Stimulated activated naive B cell treated with anti-CD40 and anti-IgM and Interleukin-4, amounts not matched to agents 10 μg/mL and 1 μg/mL and 100 μg/mL, for 72 hours (primary cell): ENCODE data around the gene LAMA5.

Experiments
- ATAC-seq, 2 donors: fragments of 150-1000 bp; cut with Tn5 transposase; replicated peaks; 2 replicates each; pipeline ENCODE4 v1.10.0; 2021; ENCODE audit warnings: moderate library complexity in 1 of 2
- DNase-seq: peaks from one replicate; pipeline ENCODE4 v3.0.0; 2021
- H3K27ac Mint-ChIP-seq: one replicate; pipeline ENCODE4 v1.8.0; 2022; ENCODE audit warnings: mild to moderate bottlenecking, mixed read lengths
- H3K27me3 Mint-ChIP-seq, 2 donors: one replicate each; pipeline ENCODE4 v1.8.0; 2022; ENCODE audit warnings: mixed read lengths in 2 of 2
- H3K36me3 Mint-ChIP-seq, 2 donors: one replicate each; pipeline ENCODE4 v1.8.0; 2022; ENCODE audit warnings: mixed read lengths in 2 of 2, mild to moderate bottlenecking in 1 of 2
- H3K4me1 Mint-ChIP-seq, 2 donors: one replicate each; pipeline ENCODE4 v1.8.0; 2022; ENCODE audit warnings: mixed read lengths in 2 of 2, mild to moderate bottlenecking in 1 of 2
- H3K4me3 Mint-ChIP-seq, 2 donors: one replicate each; pipeline ENCODE4 v1.8.0; 2022; ENCODE audit warnings: mild to moderate bottlenecking in 2 of 2, mixed read lengths in 2 of 2, moderate library complexity in 1 of 2
- H3K9me3 Mint-ChIP-seq, 2 donors: one replicate each; pipeline ENCODE4 v1.8.0; 2022; ENCODE audit warnings: mixed read lengths in 2 of 2, mild to moderate bottlenecking in 1 of 2

LAMA5 gene

DNA sequence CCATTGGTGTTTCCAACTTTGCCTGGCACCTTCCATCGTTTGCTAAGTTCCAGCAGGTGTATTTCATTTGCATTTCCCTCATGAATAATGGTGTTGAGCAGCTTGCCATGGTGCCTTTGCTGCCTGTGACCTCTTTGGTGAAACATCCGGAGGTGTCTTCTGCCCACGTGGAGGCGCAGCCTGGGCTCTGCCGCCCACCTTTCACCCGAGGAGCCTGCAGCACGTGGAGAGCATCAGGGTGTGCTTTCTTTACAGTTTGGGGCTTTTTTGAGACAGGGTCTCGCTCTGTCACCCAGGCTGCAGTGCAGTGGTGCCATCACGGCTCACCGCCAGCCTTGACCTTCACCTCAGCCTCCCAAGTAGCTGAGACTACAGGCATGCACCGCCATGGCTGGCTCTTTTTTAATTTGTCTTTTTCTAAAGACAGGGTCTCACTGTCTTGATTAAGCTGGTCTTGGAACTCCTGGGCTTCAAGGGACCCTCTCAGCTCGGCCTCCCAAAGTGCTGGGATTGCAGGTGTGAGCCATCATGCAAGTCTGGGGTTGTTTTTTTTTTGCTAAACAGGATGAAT is 67.4 kb downstream of the LAMA5 start:
- no peak overlapping the region for H3K4me3 Mint-ChIP-seq
- peaks cover 13 to 31% of the 10 kb centered on the region in 2 donors for H3K4me1 Mint-ChIP-seq
- H3K27me3 Mint-ChIP-seq, result no peaks in the 10 kb centered on the region
- DNase-seq (no peak), ATAC-seq (no peak)
- peaks cover 10 to 21% of the 10 kb centered on the region in 2 donors for H3K36me3 Mint-ChIP-seq
- no peak overlapping the region for H3K27ac Mint-ChIP-seq
- no peaks in the 10 kb centered on the region for H3K9me3 Mint-ChIP-seq

DNA sequence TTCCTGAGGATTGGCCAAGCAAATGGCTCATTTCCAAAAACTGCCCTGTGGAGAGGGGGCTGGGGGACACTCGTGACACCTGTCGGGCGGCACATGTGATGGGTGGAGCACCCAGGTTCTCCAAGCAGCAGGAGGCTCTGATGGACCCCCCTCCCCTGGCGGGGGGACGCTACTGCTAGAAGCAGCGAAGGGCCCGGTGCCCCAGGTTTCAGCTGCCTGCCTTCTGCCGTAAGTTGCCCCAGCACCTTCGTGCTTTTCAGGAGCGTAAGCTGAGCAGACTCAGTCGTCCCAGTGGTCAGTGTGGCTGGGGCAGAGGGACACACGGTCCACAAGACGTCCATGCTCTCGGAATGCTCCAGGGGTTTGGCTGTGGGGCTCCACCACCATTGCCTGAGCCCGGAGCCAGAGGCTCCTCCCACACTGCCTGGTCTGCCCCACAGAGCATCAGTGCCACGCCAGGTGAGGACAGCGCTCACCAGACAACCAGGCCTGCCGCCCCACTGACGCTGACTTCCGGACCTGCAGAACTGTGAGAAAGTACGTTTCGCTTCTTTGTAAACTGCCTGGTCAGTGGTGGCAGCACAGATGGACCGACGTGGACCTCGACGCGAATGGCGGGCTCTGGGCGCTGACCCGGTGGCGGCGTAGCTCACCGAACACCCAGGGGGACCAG is 68.4 kb downstream of the LAMA5 start:
- Mint-ChIP-seq H3K4me1 (peaks cover 8 to 21% of the 10 kb centered on the region in 2 donors), H3K27me3 (no peaks in the 10 kb centered on the region), H3K4me3 (no peak overlapping the region), H3K36me3 (peaks cover 6 to 21% of the 10 kb centered on the region in 2 donors), H3K27ac (no peak overlapping the region), H3K9me3 (no peaks in the 10 kb centered on the region)
- DNase-seq, result no peak
- no peak for ATAC-seq

DNA sequence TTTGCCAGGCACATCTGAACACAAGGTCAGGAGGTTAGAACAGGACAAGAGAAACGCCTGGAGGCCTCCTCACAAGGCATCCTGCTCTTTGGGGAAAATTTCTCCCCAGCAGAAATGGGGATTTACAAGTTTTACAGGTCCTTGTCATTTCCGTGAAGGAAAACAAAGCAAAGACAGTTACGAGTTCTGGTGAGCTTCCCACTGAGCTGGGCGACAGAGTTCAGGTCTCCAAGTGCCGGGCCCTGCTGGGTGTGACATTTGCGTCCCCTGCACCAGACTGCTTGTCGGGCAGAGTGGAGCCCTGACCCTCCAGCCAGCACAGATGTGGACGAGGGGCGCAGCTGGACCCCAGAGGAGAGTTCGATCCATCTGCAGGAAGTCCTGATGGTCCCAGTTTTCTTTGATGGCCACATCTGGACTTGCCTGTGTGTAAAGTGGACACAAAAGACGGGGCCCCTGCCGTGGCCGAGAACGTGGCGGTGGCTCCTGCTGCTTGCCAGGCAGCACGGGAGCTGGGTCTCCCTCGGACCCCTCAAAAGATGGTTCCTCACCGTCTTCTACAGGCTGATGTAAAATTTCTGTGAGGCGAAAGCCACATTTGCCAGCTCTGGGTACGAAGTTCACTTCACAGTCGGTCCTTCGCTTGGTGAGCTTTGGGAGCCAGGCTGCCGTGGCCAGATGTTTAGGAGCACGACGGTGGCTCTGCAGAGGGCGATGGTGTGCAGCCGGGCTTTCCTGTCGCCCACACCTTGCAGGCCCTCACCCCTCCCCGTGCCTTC is 69.5 kb downstream of the LAMA5 start:
- no peak for ATAC-seq
- no peak overlapping the region for H3K27ac Mint-ChIP-seq
- H3K36me3 Mint-ChIP-seq, result peaks cover 5 to 17% of the 10 kb centered on the region in 2 donors

DNA sequence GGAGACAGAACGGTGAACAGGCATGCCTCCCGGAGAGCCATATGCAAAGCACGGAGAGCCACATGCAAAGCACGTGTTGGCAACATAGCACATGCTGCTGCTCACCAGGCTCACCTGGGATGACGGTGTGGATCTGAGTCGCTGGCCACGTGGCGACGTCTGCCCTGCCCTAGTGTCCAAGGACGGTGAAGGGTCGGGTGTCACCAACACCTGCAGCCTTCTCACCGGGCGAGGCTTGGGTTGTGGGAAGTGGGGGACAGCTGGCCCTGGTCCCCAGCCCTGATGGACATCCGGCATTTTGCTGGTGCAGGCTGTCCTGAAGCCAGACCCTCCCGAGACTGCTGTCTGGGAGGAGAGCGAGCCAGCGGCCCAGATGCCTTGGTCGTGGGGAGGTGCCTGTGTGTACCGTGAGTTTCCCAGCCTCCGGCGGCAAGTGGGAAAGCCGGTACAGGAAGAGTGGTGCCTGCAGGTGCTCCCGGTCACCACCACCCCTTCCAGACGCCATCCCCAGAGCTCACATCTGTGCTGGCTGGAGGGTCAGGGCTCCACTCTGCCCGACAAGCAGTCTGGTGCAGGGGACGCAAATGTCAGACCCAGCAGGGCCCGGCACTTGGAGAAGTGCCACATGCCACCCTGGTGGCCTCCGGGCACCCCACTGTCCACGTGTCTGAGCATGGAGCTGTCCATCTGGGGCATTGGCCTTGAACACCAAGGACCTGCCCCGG is 70.2 kb downstream of the LAMA5 start:
- DNase-seq (no peak), ATAC-seq (no peak)
- no peak overlapping the region for H3K4me3 Mint-ChIP-seq
- H3K27ac Mint-ChIP-seq, result no peak overlapping the region
- no peaks in the 10 kb centered on the region for H3K9me3 Mint-ChIP-seq
- H3K27me3 Mint-ChIP-seq, result no peaks in the 10 kb centered on the region
- peaks cover 5 to 21% of the 10 kb centered on the region in 2 donors for H3K36me3 Mint-ChIP-seq
- H3K4me1 Mint-ChIP-seq, result peaks cover 10 to 13% of the 10 kb centered on the region in 2 donors

More for the DNA sequence above, 69.5 kb downstream of the LAMA5 start:
- Mint-ChIP-seq H3K4me3 (no peak overlapping the region), H3K9me3 (no peaks in the 10 kb centered on the region), H3K4me1 (peaks cover 8 to 17% of the 10 kb centered on the region in 2 donors), H3K27me3 (no peaks in the 10 kb centered on the region)
- DNase-seq, result no peak

DNA sequence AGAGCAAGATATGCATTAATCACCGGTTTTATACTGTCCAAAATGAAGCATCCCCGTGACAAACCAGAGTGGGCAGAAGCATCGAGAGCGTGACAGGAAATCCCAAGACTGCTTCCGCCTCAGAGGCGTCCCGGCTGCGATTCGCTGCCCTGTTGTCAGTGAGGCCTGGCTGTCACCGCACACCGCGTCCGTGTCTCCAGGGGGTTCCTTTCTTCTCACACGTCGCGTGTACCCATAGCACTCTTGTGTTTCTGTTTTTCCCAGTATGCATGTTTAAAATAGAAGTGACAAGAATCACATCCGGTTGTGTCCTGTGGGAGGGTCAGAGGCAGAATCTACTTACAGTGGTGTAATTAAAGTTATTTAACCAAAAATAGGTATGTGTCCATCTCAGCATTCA is 72.6 kb downstream of the LAMA5 start:
- DNase-seq (no peak), ATAC-seq (peak; percentile 45 to 73)
- no peaks in the 10 kb centered on the region for H3K9me3 Mint-ChIP-seq
- no peak overlapping the region for H3K4me3 Mint-ChIP-seq
- H3K27me3 Mint-ChIP-seq, result no peaks in the 10 kb centered on the region
- H3K4me1 Mint-ChIP-seq, result peaks cover 4 to 9% of the 10 kb centered on the region in 2 donors
- peaks cover 13 to 29% of the 10 kb centered on the region in 2 donors for H3K36me3 Mint-ChIP-seq
- peak overlapping the region; percentile 7 for H3K27ac Mint-ChIP-seq

DNA sequence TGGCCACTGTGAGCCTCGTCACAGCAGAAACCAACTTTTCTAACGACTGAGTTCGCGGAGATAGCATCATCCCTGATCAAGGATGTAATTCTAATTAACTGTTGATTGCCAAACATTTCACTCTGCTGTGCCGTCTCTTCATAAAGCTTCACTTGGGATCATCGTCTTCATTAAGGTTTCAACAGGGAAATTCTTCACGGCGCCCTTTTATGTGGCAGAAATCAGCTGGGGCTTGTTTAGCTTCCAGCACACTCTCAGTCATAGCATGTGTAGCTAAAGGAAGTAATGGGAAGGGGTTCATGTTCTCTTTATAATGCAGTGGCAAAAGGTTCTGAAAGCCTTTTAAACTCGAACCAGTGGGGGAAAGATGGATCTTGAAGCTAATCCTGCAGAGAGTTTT is 73.2 kb downstream of the LAMA5 start:
- no peak for DNase-seq
- no peak for ATAC-seq
- Mint-ChIP-seq H3K27ac (peak overlapping the region; percentile 25), H3K9me3 (no peaks in the 10 kb centered on the region), H3K4me3 (no peak overlapping the region), H3K27me3 (no peaks in the 10 kb centered on the region), H3K36me3 (peaks cover 13 to 32% of the 10 kb centered on the region in 2 donors), H3K4me1 (peaks cover 4 to 9% of the 10 kb centered on the region in 2 donors)

DNA sequence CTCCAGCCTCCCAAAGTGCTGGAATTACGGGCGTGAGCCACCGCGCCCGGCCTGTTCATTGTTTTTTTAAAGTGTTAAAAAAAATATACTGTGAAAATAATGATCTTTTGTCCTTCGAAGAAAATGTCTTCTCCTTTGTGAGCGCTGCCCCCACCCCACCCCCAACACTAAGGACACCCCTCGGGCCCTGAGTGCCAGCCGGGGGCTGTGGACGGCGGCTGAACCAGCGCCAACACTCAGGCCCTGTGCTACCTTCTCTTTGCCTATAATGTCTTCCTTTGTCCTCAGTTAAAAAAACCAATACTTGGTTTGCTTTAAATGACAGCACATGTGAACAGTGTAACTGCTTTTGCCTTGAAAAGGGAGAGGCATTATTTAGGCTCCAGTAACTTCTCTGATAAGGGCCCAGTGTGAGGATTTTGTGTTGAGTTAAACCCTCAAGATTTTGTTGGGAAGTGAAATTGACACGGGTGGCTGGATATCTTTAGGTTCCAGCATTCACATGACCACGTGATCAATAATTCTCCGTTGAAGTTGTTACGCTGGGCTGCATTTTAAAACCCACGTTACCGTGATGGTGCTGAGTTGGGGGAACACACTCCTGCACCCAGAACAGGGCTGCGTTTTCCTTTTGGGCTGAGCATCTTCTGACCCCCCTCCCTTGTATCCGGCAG is 73.9 kb downstream of the LAMA5 start:
- no peaks in the 10 kb centered on the region for H3K9me3 Mint-ChIP-seq
- no peaks in the 10 kb centered on the region for H3K27me3 Mint-ChIP-seq
- peaks cover 4 to 9% of the 10 kb centered on the region in 2 donors for H3K4me1 Mint-ChIP-seq
- H3K4me3 Mint-ChIP-seq, result no peak overlapping the region
- no peak for DNase-seq
- no peak for ATAC-seq
- H3K27ac Mint-ChIP-seq, result peak overlapping the region; percentile 77
- H3K36me3 Mint-ChIP-seq, result peaks cover 18 to 37% of the 10 kb centered on the region in 2 donors

DNA sequence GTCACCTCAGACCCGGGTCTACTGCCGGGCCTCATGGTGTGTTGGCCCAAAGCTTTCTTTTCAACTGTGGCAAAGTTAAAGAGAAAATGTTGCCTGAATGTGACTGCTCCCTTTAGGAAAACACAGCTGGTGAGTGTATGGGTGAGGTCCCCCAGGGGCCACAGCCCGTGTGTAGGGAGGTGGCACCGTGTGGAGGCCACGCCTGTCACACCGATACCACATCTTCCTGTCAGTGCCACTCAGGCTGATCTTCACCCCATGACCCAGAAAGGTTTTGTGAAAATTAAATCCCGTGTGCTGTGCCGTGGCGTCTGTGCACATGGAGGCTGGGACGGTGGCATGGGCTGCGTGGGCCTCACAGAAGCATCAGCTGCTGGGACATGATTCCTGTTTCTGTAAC is 75.0 kb downstream of the LAMA5 start:
- no peak overlapping the region for H3K4me3 Mint-ChIP-seq
- H3K36me3 Mint-ChIP-seq, result peaks cover 18 to 43% of the 10 kb centered on the region in 2 donors
- DNase-seq (no peak), ATAC-seq (peak in 1 of 2 donors; percentile 47)
- no peaks in the 10 kb centered on the region for H3K27me3 Mint-ChIP-seq
- peak overlapping the region; percentile 69 for H3K27ac Mint-ChIP-seq
- H3K9me3 Mint-ChIP-seq, result no peaks in the 10 kb centered on the region
- H3K4me1 Mint-ChIP-seq, result peaks cover 4 to 9% of the 10 kb centered on the region in 2 donors

DNA sequence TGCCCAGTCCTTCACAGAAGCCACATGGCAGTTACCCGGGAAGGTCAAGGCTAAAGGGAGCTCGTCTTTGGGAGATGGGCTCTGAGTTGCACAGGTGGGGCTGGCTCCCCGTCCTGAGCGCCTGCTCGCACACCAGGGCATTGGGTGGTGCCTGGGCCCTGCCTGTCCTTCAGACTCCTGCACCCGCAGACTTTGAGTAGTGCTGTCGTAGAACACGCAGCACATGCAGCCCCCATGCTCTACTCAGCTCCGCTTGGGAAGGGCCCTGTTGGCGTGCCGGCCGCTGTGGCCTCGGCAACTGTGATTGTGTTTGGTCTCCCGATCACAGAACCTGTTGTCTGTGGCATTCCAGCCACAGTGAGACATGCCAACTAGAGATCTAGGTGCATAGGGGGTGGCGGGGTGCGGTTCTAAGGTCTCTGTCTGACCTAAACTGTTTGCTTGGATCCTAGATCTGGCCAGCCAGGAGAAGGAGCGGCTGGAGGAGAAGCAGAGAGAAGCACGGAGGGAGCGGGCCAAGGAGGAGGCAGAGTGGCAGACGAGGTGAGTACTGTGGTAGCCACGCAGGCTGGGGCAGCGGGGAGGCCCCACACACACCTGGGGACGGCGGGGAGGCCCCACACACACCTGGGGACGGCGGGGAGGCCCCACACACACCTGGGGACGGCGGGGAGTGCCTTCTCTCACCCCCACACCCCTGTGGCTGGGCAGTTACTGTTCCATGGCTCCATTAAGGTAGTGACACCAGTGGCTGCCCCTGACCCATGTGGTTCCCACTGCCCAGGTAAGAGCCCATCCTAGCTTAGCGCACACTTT is 75.7 kb downstream of the LAMA5 start:
- Mint-ChIP-seq H3K9me3 (no peaks in the 10 kb centered on the region), H3K36me3 (peaks cover 21 to 48% of the 10 kb centered on the region in 2 donors), H3K4me3 (no peak overlapping the region), H3K27me3 (no peaks in the 10 kb centered on the region), H3K27ac (no peak overlapping the region), H3K4me1 (peaks cover 4 to 10% of the 10 kb centered on the region in 2 donors)
- no peak for DNase-seq
- ATAC-seq, result no peak

DNA sequence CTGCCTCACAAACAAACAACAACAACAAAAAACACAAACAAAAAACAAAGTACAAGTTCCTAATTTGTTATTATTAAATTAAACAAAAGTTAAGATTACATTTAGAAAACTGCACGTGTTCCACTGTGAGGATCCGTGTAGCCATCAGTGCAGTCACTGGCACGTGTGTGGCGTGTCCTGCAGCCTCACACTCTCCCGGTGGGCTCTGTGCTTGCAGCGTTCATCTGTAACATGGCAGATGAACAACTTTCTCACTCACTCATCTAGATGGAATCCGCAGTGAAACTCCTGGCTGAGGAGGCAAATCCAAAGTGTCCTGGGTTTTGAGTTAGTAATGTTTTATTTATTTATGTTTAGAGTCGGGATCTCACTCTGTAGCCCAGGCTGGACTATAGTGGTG is 77.2 kb downstream of the LAMA5 start:
- no peak overlapping the region for H3K27ac Mint-ChIP-seq
- no peak for DNase-seq
- ATAC-seq, result no peak
- H3K27me3 Mint-ChIP-seq, result no peaks in the 10 kb centered on the region
- no peak overlapping the region for H3K4me3 Mint-ChIP-seq
- H3K36me3 Mint-ChIP-seq, result peaks cover 24 to 39% of the 10 kb centered on the region in 2 donors
- no peaks in the 10 kb centered on the region for H3K9me3 Mint-ChIP-seq
- peaks cover 4 to 10% of the 10 kb centered on the region in 2 donors for H3K4me1 Mint-ChIP-seq

DNA sequence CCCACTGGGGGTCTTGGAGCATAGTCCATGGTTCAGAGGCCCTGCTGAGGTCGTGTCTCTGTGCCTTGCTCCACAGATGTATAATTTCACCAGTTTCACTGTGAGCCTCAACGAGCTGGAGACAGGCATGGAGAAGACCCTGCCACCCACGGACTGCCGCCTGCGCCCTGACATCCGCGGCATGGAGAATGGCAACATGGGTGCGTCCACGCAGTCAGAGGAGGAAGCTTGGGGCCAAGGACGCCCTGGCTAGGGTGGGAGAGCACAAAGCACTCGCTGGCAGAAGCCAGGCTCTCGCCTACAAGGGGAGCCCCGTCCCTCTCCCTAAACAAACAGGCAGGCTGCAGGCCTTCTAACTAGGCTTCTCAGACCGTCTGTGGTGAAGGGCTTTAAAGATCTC is 78.0 kb downstream of the LAMA5 start:
- no peaks in the 10 kb centered on the region for H3K9me3 Mint-ChIP-seq
- no peak overlapping the region for H3K4me3 Mint-ChIP-seq
- DNase-seq, result no peak
- peaks cover 4 to 10% of the 10 kb centered on the region in 2 donors for H3K4me1 Mint-ChIP-seq
- H3K36me3 Mint-ChIP-seq, result peaks cover 22 to 40% of the 10 kb centered on the region in 2 donors
- H3K27ac Mint-ChIP-seq, result no peak overlapping the region
- ATAC-seq, result no peak
- H3K27me3 Mint-ChIP-seq, result no peaks in the 10 kb centered on the region

DNA sequence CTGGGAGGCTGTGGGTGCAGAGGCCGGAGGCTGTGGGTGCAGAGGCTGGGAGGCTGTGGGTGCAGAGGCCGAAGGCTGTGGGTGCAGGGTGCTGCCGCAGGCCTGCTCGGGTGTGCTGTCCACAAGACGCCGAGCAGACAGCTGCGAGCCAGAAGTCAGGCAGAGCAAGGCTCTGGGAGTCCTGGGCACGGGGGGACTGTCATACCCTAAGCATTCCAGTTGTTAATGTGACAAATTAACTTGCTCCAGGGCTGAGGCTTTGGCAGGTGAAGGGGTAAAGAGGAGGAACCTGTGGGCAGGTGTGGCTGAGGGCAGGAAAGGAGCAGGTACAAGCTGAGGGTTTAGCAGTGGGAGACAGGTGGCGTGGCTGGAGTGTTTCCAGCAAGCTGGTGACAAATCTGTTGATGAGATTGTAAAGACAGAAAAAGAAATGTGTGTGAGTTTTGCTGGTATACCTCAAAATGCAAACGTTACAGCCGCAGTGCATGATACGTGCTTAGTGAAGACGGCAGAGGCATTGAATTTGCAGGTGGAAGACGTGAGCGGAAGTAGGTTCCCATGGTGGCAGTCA is 78.5 kb downstream of the LAMA5 start:
- Mint-ChIP-seq H3K27ac (no peak overlapping the region), H3K36me3 (peaks cover 22 to 42% of the 10 kb centered on the region in 2 donors), H3K27me3 (no peaks in the 10 kb centered on the region), H3K4me1 (peaks cover 4 to 8% of the 10 kb centered on the region in 2 donors), H3K9me3 (no peaks in the 10 kb centered on the region), H3K4me3 (no peak overlapping the region)
- no peak for ATAC-seq
- DNase-seq, result no peak
